AG09309 (cell line): ENCODE results near the gene VSIG10L.

Source experiments
- DNase-seq: peaks from one replicate; pipeline ENCODE4 v3.0.0-alpha.2; 2010; ENCODE audit warnings: low read depth
- H3K4me3 ChIP-seq: 2 replicates; pipeline ENCODE4 v1.5.1; 2011; ENCODE audit warnings: mild to moderate bottlenecking, low read depth, low read length, moderate library complexity; ENCODE audit not compliant: control insufficient read depth
- TF ChIP-seq, protein P1 (sequence below): IDR thresholded peaks from 2 replicates; pipeline ENCODE4 v1.5.1; 2011; ENCODE audit warnings: mild to moderate bottlenecking, low read depth, low read length, inconsistent platforms; ENCODE audit not compliant: insufficient read depth, control insufficient read depth; ENCODE audit errors: missing control alignments

Gene VSIG10L

DNA sequence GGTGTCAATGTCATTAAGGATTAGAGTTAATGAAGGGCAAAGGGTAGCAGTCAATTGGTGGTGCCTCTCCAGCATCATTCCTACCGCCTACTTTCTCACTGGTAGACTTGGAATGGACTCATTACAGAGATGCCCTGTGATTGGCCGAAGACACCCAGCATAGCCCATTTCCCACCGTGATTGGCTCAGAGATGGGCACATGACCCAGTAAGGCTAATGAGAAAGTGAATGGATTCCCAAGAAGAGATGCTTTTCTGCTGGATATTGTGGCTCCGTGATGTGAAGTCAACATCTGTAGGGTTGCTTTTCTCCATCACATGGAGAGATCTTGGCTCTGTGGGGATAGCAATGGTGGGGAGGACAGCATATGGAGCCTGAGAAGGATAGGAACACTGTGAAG lies 11.6 kb downstream of the VSIG10L start:
- no peak overlapping the region for H3K4me3 ChIP-seq
- TF ChIP-seq, protein P1, sequence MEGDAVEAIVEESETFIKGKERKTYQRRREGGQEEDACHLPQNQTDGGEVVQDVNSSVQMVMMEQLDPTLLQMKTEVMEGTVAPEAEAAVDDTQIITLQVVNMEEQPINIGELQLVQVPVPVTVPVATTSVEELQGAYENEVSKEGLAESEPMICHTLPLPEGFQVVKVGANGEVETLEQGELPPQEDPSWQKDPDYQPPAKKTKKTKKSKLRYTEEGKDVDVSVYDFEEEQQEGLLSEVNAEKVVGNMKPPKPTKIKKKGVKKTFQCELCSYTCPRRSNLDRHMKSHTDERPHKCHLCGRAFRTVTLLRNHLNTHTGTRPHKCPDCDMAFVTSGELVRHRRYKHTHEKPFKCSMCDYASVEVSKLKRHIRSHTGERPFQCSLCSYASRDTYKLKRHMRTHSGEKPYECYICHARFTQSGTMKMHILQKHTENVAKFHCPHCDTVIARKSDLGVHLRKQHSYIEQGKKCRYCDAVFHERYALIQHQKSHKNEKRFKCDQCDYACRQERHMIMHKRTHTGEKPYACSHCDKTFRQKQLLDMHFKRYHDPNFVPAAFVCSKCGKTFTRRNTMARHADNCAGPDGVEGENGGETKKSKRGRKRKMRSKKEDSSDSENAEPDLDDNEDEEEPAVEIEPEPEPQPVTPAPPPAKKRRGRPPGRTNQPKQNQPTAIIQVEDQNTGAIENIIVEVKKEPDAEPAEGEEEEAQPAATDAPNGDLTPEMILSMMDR, result no peak
- no peak for DNase-seq

DNA sequence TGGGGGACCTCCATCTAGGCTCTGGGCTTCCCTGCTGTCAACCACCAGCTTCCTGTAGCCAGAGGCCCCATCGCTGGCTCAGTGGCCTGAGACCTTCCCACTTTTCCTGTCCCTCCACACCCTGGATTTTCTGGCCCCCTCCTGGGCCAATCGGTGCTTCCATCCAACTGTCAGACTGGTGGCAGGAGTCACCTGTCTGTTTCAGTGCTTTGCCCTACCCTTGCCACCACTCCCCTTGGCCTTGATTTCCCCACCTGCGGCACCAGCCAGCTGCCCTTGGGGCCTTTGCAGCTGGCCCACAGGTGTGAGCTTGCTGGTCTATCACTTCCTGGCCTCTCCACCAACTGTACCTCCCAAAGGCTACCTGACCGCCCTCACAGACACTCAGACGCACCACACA lies 12.5 kb downstream of the VSIG10L start:
- no peak overlapping the region for H3K4me3 ChIP-seq
- DNase-seq, result no peak
- TF ChIP-seq, protein P1, result no peak

DNA sequence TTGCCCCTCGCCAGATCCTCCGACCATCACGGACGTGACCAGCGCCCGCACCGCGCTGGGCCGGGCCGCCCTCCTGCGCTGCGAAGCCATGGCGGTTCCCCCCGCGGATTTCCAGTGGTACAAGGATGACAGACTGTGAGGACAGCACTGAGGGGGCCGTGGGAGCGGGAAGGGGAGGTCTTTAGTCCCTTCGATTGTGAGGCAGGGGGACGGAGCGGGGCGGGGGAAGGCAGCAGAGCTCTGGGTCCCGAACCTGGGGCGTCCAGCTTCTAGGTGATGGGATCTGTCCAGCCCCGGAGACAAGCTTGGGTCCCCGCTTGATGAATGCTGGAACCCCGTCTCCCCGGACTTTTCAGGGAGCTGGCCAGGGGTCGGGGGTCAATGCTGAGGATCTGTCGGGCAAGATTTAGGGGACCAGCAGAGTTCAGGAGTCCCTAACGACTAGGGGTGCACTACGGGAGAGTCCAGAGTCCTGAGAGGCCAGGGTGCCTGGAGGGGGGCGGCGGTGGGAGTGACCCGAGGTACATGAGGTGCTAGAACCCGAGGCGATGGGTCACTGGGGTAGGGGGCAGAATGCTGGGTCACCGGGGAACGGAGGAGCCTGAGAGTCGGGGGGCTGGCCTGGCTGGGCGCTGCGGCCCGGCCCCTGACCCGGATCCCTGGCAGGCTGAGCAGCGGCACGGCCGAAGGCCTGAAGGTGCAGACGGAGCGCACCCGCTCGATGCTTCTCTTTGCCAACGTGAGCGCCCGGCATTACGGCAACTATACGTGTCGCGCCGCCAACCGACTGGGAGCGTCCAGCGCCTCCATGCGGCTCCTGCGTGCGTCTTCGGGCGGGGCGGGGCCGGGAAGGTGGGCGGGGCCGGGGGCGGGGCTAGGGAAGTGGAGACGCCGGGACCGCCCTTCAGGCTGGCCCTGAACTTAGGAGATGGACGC lies 14.6 kb downstream of the VSIG10L start:
- no peak for DNase-seq
- TF ChIP-seq, protein P1, result no peak
- no peak overlapping the region for H3K4me3 ChIP-seq

DNA sequence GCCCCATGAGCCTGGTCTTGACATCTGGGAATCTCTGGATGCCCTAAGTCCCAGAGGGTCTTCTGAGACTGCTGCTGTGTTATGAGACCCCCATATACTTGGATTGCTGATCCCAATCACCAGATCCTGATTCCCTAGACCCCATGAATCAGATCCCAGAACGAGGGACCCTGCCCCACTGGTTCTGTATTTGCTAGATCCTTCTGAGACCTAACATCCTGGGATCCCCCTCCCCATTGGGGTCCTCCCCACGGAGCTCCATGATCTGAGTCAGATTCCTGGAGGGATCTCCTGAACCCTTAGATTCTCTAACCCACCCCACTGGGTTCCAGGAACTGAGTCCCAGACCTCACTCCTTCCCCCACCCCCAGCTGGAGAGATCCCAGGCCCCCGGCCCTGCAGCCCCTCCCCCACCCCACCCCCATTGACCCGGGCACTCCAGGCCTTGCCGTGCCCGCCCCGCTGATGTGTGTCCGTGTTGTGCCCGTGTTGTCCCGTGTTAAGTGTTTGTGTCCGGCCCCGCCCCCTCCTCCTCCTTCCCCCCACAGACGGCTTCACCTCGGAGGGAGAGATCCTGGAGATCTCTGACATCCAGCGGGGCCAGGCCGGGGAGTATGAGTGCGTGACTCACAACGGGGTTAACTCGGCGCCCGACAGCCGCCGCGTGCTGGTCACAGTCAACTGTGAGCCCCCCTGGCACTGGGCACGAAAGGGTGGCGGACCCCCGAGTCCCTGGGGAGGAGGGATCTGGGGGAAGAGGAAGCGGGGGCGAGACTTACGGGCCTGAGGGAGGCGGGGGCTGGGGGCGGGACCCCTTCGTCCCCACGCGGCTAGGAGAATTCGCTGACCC lies 15.5 kb downstream of the VSIG10L start:
- H3K4me3 ChIP-seq, result no peak overlapping the region
- DNase-seq, result no peak
- TF ChIP-seq, protein P1, result no peak

DNA sequence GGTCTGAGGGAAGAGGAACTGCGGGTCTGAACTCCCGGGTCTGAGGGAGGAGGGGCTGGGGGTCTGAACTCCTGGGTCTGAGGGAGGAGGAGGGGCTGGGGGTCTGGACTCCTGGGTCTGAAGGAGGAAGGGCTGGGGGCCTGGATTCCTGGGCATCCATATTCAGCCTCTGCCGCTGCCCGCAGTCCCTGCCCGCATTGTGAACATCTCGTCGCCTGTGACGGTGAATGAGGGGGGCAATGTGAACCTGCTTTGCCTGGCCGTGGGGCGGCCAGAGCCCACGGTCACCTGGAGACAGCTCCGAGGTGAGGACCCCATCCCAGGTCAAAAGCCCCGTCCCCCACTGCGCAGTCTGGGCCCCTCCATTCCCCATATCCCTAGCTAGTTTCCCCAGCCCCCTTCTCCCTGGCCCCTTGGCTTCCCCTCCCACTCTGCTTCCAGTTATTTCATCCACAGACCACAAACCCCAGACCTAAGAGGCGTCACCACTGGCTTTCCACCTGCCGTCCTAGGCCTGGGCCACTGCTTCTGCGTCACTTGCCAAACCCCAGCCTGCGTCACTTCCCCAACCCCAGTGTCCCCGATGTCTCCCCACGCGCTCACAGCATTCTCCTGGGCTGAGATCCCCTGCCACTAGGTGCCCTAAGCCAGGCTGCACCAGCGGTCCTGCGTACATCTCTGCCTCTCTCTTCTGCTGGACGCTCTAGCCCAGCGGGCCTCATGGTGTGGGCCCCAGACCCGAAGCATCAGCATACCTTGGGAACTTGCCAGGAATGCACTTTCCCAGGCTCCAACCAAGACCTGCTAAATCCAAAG lies 16.6 kb downstream of the VSIG10L start:
- no peak overlapping the region for H3K4me3 ChIP-seq
- TF ChIP-seq, protein P1, result no peak
- no peak for DNase-seq

DNA sequence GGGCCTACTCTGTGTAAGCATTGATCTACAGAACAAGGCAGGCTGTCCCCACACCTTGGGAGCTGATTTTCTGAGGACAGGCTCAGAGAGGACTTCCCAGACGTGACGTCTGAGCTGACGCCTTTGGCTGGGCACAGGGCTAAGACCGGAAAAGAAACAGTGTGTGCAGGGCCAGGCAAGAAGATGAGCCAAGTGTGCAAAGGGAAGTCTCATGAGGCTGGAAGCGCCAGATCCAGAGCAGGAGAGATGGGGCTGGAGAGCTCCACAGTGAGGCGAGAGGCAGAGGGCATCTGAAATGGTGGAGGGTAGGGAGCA lies 17.8 kb downstream of the VSIG10L start:
- TF ChIP-seq, protein P1, result no peak
- DNase-seq, result no peak
- no peak overlapping the region for H3K4me3 ChIP-seq
